Psoas muscle (tissue), 8 donors: ENCODE measurements around the gene MAT2A. TPM values are rescaled to one million over a fixed set of nuclear protein-coding genes. Genes with fewer than 3 reads are reported as not detected.

Experiments used
- ATAC-seq, 4 donors: fragments of 200-7000 bp; cut with Tn5 transposase; one replicate each; pipeline ENCODE4 v1.9.1; 2020; ENCODE audit warnings: moderate library complexity in 3 of 4, mild to moderate bottlenecking in 2 of 4
- DNase-seq, 2 donors: peaks; one replicate each; pipeline ENCODE4 v3.0.0-alpha.2; 2020
- H3K27ac ChIP-seq: fragments of 200-600 bp; one replicate; pipeline ENCODE4 v1.8.0; 2022
- H3K27me3 ChIP-seq, 3 donors: fragments of 200-600 bp in 1 of 3; one replicate each; pipeline versions ENCODE4 v1.6.1 to v1.8.0; 2013 to 2022; ENCODE audit warnings: low read length in 2 of 3, mild to moderate bottlenecking in 2 of 3, moderate library complexity in 1 of 3; ENCODE audit not compliant: insufficient read depth in 3 of 3
- H3K36me3 ChIP-seq, 2 donors: fragments of 200-600 bp in 1 of 2; one replicate each; pipeline versions ENCODE4 v1.6.1 to v1.8.0; 2013 to 2022; ENCODE audit warnings: low read depth in 1 of 2, mild to moderate bottlenecking in 1 of 2, moderate library complexity in 1 of 2; ENCODE audit not compliant: insufficient read depth in 1 of 2
- H3K4me1 ChIP-seq: fragments of 200-600 bp; one replicate; pipeline ENCODE4 v1.8.0; 2022
- H3K4me3 ChIP-seq: fragments of 200-600 bp; one replicate; pipeline ENCODE4 v1.8.0; 2022; ENCODE audit warnings: mild to moderate bottlenecking
- H3K9me3 ChIP-seq: fragments of 200-600 bp; one replicate; pipeline ENCODE4 v1.8.0; 2022
- whole genome bisulfite sequencing, 3 donors: extraction: QIAGEN DNeasy Blood & Tissue Kit; methylation state at CpG; one replicate each; pipeline versions ENCODE4 v1.1.6 to v1.1.7; 2013; 5-methylcytosine and 5-hydroxymethylcytosine counted together
- intact Hi-C, 2 donors: fragments of 100-400 bp; cut with DNase I; formaldehyde crosslinking; loops; one replicate each; pipeline versions ENCODE4 v1.11.0 to v1.14.2; 2022
- polyA plus RNA-seq, 3 donors: library from polyadenylated mRNA; stranded (reverse); fragments of 200-250 nt; gene quantifications; one replicate each; pipeline ENCODE4 v1.2.3, GENCODE V29; 2013
- total RNA-seq, 4 donors: library from RNA; stranded (reverse); fragmentation: NEBNext Ultra II Directional in 2 of 4; extraction: Animal tissue kit (Norgen Biotek cat#: 25700) in 2 of 4; gene quantifications; one replicate each; pipeline versions ENCODE4 v1.2.1 to v1.2.4, GENCODE V29; 2021 to 2023
- TF ChIP-seq, protein P1 (sequence below): fragments of 200-600 bp; IDR thresholded peaks from one replicate; pipeline ENCODE4 v1.8.0; 2022; ENCODE audit warnings: antibody characterized with exemption
- donor health status: healthy with polysubstance abuse.
- donor health status: DM: no; HTN: no; CAD: no; lungs with moderate emphysema.
- donor health status: Bipolar disorder and iron deficiency.
- donor health status: healthy.
- donor health status: DM: yes; HTN: yes; CAD: no.
- donor health status: DM: no; HTN: no; CAD: no.
- donor health status: DM: no; HTN: no; CAD: no.
- donor health status: DM: yes; HTN: yes; CAD: no.

The MAT2A gene
- total and polyA plus RNA-seq, 7 donors: 55.9 to 356 (median 178) TPM

DNA sequence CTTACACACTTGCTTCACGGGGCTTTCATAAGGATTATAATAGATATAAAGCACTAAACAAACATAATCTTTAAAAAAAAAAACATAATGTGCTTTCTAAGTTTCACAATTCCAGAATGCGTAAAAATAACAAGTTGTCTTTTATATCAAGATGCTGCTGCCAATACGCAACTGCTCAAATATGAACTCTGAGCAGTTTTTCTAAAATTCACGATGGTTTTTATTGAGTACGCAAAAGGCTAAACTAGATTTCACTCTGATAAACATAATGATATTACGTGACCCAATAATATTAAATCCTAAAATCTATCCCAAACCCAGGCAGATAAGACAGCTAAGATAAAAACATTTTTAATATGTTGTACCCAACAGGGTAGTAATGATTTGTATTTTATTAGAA is 24.6 kb upstream of the MAT2A start:
- DNase-seq (no peak), ATAC-seq (no peak)
- WGBS, 3 donors: 68 to 80% (median 72%) methylated on average over 6 of the region's 6 CpGs
- Histone ChIP-seq H3K4me1 (no peaks in the 10 kb centered on the region), H3K4me3 (no peak overlapping the region), H3K27ac (no peak overlapping the region), H3K36me3 (no peaks in the 10 kb centered on the region), H3K9me3 (no peaks in the 10 kb centered on the region), H3K27me3 (no peaks in the 10 kb centered on the region)
- intact Hi-C loops: no loop called here
- TF ChIP-seq, protein P1, sequence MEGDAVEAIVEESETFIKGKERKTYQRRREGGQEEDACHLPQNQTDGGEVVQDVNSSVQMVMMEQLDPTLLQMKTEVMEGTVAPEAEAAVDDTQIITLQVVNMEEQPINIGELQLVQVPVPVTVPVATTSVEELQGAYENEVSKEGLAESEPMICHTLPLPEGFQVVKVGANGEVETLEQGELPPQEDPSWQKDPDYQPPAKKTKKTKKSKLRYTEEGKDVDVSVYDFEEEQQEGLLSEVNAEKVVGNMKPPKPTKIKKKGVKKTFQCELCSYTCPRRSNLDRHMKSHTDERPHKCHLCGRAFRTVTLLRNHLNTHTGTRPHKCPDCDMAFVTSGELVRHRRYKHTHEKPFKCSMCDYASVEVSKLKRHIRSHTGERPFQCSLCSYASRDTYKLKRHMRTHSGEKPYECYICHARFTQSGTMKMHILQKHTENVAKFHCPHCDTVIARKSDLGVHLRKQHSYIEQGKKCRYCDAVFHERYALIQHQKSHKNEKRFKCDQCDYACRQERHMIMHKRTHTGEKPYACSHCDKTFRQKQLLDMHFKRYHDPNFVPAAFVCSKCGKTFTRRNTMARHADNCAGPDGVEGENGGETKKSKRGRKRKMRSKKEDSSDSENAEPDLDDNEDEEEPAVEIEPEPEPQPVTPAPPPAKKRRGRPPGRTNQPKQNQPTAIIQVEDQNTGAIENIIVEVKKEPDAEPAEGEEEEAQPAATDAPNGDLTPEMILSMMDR: no peak

DNA sequence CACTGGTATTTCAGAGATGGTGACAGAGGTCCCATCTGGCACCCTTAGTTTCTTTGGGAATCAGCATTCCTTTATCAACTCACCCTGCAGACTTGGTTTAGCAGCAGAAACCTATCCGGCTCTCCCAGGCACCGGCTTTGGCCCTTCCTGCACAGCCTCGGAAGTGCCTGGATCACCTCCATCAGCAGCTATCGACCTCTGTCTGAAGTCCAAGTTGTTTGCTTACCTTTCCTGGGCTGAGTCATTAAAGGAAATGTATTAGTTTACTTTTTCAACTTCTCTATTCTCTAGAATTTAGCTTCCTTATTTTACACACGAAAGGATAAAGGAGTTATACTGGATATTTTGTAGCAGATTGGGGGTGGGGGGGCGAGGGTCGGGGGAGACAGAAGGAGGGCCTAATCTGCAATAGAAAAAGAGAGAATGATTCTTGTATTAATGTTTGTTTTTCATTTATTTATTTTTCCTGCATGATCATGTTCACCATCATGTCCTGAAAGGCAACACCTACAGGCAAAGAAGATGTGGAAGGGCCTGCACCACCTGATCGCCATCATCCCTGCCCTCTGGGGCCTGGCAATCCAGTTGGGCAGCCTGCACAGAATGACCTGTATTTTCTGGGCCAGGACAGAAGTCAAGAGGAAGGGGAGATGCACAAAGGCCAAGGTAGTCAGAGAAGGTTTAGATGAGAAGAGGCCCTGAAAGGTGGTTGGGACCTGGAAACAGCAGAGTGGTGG is 22.1 kb upstream of the MAT2A start:
- no peaks in the 10 kb centered on the region for H3K36me3 ChIP-seq
- no peaks in the 10 kb centered on the region for H3K27me3 ChIP-seq
- intact Hi-C loops: no loop called here
- WGBS, 3 donors: 81 to 85% (median 82%) methylated on average over 8 of the region's 8 CpGs
- H3K4me1 ChIP-seq: no peaks in the 10 kb centered on the region
- no peak overlapping the region for H3K27ac ChIP-seq
- TF ChIP-seq, protein P1: no peak
- DNase-seq (no peak), ATAC-seq (no peak)
- H3K9me3 ChIP-seq: no peaks in the 10 kb centered on the region
- H3K4me3 ChIP-seq: no peak overlapping the region

DNA sequence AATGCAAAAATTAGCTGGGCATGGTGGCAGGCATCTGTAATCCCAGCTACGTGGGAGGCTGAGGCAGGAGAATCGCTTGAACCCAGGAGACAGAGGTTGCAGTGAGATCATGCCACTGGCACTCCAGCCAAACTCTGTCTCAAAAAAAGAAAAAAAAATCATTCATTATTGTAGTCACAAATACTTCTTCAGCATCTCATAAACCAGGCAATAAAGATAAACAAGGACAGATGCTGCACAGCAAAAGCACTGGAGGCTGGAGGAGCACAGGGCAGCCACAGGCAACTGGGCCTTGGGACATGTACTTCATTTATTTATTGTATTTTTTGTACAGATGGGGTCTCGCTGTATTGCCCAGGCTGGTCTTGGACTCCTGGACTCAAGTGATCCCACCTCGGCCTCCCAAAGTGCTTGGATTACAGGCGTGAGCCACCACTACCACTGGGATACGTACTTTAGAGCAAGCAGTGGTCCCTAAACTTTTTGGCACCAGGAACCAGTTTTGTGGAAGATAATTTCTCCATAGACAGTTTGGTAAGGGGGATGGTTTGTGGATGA is 16.8 kb upstream of the MAT2A start:
- Histone ChIP-seq H3K27ac (no peak overlapping the region), H3K36me3 (no peaks in the 10 kb centered on the region), H3K4me3 (no peak overlapping the region), H3K9me3 (no peaks in the 10 kb centered on the region), H3K27me3 (no peaks in the 10 kb centered on the region), H3K4me1 (no peaks in the 10 kb centered on the region)
- 86 to 91% (median 87%) methylated on average over 6 of the region's 6 CpGs for WGBS, 3 donors
- TF ChIP-seq, protein P1: no peak
- intact Hi-C loops: no loop called here
- ATAC-seq (no peak), DNase-seq (no peak)

DNA sequence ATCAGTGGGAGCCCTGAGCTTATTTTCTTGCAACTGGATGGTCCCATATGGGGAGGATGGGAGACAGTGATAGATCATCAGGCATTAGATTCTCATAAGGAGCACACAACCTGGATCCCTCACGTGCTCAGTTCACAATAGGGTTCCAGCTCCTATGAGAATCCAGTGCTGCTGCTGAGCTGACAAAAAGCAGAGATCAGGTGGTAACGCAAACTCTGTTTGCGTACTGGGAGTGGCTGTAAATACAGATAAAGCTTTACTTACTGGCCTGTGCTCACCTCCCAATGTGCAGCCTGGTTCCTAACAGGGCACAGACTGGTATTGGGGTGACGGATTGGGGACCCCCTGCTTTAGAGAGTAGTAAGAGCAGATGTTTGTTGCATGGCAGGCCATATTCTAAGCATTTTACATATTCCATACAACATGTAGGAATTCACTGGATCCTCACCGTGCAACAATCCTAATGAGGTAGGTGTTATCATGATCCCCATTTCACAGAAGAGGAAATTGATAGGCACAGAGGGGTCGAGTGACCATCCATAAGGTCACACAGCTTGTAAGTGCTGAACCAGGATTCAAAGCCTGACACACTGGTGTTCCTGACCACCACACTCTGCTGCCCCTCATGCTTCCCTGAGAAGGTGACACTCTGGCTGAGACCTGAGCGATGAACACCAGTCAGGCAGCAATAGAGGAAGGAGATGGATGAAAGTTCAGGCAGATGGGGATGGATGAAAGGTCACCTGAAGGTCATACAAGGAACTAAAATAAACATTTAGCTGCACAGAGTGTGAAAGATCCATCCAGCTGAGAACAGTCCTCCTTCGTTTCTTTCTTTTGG is 15.7 kb upstream of the MAT2A start:
- no peak for DNase-seq
- 81 to 87% (median 83%) methylated on average over 8 of the region's 8 CpGs for WGBS, 3 donors
- Histone ChIP-seq H3K36me3 (no peaks in the 10 kb centered on the region), H3K27me3 (no peaks in the 10 kb centered on the region), H3K9me3 (no peaks in the 10 kb centered on the region), H3K27ac (no peak overlapping the region), H3K4me3 (no peak overlapping the region), H3K4me1 (no peaks in the 10 kb centered on the region)
- ATAC-seq: no peak
- intact Hi-C loops: no loop called here
- TF ChIP-seq, protein P1: no peak
